Stomach (tissue), 9 donors: Measurements from ENCODE around the gene PHF2. TPM values are rescaled to one million over a fixed set of nuclear protein-coding genes. Genes with fewer than 3 reads are reported as not detected.

Experiments used
- DNase-seq, 2 donors: peaks; one replicate each; pipeline versions ENCODE4 v3.0.0 to v3.0.0-alpha.2; 2013 to 2019
- H3K27ac ChIP-seq, 5 donors: fragments of 200-600 bp in 4 of 5; sonication (generic) in 4 of 5; one replicate each; pipeline ENCODE4 v1.5.1; 2013 to 2019; ENCODE audit warnings: mild to moderate bottlenecking in 1 of 5, moderate library complexity in 1 of 5
- H3K27me3 ChIP-seq, 3 donors: fragments of 200-600 bp; sonication (generic); one replicate each; pipeline ENCODE4 v1.5.1; 2017 to 2019; ENCODE audit warnings: mixed run types in 1 of 3
- H3K36me3 ChIP-seq, 4 donors: fragments of 200-600 bp; sonication (generic); 1 replicate in 3 of 4; 2 replicates in 1 of 4; pipeline ENCODE4 v1.5.1; 2016 to 2019
- H3K4me1 ChIP-seq, 4 donors: fragments of 200-600 bp; sonication (generic); one replicate each; pipeline ENCODE4 v1.5.1; 2016 to 2019
- H3K4me3 ChIP-seq, 4 donors: fragments of 200-600 bp; sonication (generic) in 3 of 4; one replicate each; pipeline ENCODE4 v1.5.1; 2016 to 2019; ENCODE audit warnings: mild to moderate bottlenecking in 1 of 4
- H3K9me3 ChIP-seq, 4 donors: fragments of 200-600 bp; sonication (generic); one replicate each; pipeline ENCODE4 v1.5.1; 2016 to 2019
- EP300 ChIP-seq: sonication (generic); formaldehyde crosslinking; IDR thresholded peaks from one replicate; pipeline ENCODE4 v1.6.1; 2017; ENCODE audit warnings: antibody characterized with exemption
- POLR2A ChIP-seq, 4 donors: fragments of 450-650 bp; IDR thresholded peaks; one replicate each; pipeline ENCODE4 v1.6.1; 2016; ENCODE audit warnings: antibody characterized with exemption in 4 of 4, control low read depth in 2 of 4, mild to moderate bottlenecking in 1 of 4, moderate library complexity in 1 of 4
- POLR2AphosphoS5 ChIP-seq, 3 donors: sonication (generic); formaldehyde crosslinking; IDR thresholded peaks; one replicate each; pipeline ENCODE4 v1.6.1; 2016; ENCODE audit warnings: antibody characterized with exemption in 3 of 3
- WGBS, 5 donors: extraction: QIAGEN DNeasy Blood & Tissue Kit in 3 of 5; methylation state at CpG; one replicate each; pipeline versions ENCODE4 v1.1.5 to v1.1.7; 2013 to 2018; 5-methylcytosine and 5-hydroxymethylcytosine counted together
- intact Hi-C: fragments of 100-400 bp; cut with DNase I; formaldehyde crosslinking; loops from one replicate; pipeline ENCODE4 v1.15.1; 2023; ENCODE audit warnings: low total_unique reads
- polyA plus RNA-seq, 3 donors: library from polyadenylated mRNA; stranded (reverse); fragments of 200-250 nt; gene quantifications; one replicate each; pipeline ENCODE4 v1.2.3, GENCODE V29; 2013
- total RNA-seq, 5 donors: library from RNA; depleted of rRNA; stranded (reverse); fragments of >200 nt; gene quantifications; one replicate each; pipeline versions ENCODE4 v1.1.0 to v1.2.3, GENCODE V29; 2014 to 2016
- TF ChIP-seq, protein P1 (sequence below), 7 experiments: fragments of 450-650 bp in 4 of 7; fragments of 200-600 bp in 3 of 7; sonication (generic) in 3 of 7; IDR thresholded peaks; one replicate each; pipeline ENCODE4 v1.5.1; 2016 to 2019; ENCODE audit warnings: antibody characterized with exemption in 7 of 7, control low read depth in 2 of 7, mild to moderate bottlenecking in 1 of 7
- donor health status: healthy with polysubstance abuse.
- donor health status: Bipolar disorder and iron deficiency.
- donor health status: healthy.

The PHF2 gene
- total and polyA plus RNA-seq, 8 donors = 14.2 to 58.0 (median 19.5) TPM

DNA sequence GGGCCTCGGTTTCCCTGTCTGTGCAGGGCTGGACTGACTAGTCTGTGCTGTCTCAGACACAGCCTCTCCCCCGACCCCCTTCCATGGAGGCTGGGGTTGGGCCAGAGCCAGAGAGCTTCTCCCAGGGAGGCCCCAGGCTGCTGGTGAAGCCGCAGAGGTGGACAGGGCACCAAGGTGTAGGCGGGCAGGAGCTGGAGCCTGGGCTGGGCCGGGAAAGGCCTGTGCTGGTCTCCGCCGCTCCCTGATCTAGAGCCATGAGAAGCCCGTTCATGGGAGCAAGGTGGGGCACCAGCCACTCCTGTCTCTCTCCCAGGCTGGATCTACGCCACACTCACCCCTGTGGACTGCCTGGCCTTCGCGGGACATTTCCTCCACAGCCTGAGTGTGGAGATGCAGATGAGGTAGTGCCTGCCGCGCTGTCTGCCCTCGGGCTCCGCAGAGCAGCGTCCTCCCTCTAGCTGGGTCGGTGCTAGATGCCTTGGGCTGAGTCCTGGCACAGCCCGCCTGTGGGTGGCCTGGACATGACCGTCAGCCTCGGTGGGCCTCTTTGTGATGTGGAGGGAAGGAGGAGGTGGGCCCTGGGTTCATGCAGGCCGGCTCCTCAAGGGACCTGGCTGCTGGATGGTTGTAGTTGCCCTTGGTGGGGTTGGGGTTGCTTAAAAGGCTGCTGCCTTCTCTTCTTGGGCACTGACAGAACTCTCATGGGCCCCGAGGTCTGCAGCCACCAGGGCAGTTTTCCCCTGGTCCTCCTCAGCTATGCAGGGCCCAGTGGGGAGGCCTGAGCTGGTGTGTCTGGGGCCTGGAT lies 79.4 kb downstream of the PHF2 start:
- TF ChIP-seq POLR2A (IDR thresholded peaks at IDR 0.05) (no peak), POLR2AphosphoS5 (IDR thresholded peaks at IDR 0.05) (no peak), EP300 (no peak)
- TF ChIP-seq, protein P1, sequence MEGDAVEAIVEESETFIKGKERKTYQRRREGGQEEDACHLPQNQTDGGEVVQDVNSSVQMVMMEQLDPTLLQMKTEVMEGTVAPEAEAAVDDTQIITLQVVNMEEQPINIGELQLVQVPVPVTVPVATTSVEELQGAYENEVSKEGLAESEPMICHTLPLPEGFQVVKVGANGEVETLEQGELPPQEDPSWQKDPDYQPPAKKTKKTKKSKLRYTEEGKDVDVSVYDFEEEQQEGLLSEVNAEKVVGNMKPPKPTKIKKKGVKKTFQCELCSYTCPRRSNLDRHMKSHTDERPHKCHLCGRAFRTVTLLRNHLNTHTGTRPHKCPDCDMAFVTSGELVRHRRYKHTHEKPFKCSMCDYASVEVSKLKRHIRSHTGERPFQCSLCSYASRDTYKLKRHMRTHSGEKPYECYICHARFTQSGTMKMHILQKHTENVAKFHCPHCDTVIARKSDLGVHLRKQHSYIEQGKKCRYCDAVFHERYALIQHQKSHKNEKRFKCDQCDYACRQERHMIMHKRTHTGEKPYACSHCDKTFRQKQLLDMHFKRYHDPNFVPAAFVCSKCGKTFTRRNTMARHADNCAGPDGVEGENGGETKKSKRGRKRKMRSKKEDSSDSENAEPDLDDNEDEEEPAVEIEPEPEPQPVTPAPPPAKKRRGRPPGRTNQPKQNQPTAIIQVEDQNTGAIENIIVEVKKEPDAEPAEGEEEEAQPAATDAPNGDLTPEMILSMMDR (IDR thresholded peaks at IDR 0.05) = no peak
- DNase-seq = no peak
- H3K36me3 ChIP-seq = peaks cover 71 to 100% (median 99%) of the 10 kb centered on the region in 4 donors
- H3K27me3 ChIP-seq = no peaks in the 10 kb centered on the region
- 92 to 98% (median 95%) methylated on average over 13 to 22 of the region's 22 CpGs for WGBS, 5 donors
- no peaks in the 10 kb centered on the region for H3K4me1 ChIP-seq
- no peak overlapping the region for H3K4me3 ChIP-seq
- H3K27ac ChIP-seq = no peak overlapping the region
- intact Hi-C loops = no loop called here
- no peaks in the 10 kb centered on the region for H3K9me3 ChIP-seq

DNA sequence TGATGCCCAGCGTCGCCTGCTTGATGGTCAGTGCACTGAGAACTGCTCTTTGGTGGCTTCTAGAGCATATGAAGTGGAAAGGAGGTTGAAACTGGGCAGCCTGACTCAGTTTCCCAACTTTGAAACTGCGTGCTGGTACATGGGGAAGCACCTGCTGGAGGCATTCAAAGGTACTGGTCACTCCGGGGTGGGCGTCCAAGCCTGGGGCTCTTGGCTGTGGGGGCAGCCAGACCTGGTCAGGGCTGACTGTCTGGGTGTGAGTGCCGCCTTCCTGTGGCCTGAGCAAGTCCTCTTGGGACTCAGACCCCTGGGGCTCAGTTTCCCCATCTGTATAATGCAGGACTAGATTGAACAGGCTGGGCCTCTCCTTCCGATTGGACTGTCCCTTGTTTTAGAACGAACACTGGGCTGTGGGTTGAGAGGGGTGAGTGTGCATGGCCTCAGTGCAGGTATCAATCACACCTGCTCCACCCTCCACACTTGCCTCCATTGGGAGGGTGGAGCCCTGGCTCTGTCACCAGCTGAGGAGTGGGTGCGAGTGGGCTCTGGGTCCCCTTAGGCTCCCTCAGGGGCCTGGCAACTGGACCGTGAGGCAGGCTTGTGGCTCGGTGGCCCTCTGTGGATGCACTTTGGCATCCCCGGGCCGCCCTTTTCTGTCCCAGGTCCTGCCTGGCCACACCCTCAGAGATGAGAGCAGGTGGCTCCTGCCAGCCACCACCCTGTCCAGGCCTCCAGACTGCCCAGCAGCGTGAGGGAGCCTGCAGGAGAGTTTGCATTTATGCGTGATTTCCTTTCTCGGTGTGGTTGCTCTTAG lies 80.2 kb downstream of the PHF2 start:
- TF ChIP-seq POLR2A (IDR thresholded peaks at IDR 0.05) (no peak), POLR2AphosphoS5 (IDR thresholded peaks at IDR 0.05) (no peak), EP300 (no peak)
- Histone ChIP-seq H3K4me1 (no peaks in the 10 kb centered on the region), H3K4me3 (no peak overlapping the region), H3K9me3 (no peaks in the 10 kb centered on the region), H3K27me3 (no peaks in the 10 kb centered on the region), H3K27ac (no peak overlapping the region), H3K36me3 (peaks cover 63 to 100% (median 94%) of the 10 kb centered on the region in 4 donors)
- no peak for DNase-seq
- 93 to 96% (median 96%) methylated on average over 14 to 16 of the region's 16 CpGs for WGBS, 5 donors
- intact Hi-C loops = no loop called here

DNA sequence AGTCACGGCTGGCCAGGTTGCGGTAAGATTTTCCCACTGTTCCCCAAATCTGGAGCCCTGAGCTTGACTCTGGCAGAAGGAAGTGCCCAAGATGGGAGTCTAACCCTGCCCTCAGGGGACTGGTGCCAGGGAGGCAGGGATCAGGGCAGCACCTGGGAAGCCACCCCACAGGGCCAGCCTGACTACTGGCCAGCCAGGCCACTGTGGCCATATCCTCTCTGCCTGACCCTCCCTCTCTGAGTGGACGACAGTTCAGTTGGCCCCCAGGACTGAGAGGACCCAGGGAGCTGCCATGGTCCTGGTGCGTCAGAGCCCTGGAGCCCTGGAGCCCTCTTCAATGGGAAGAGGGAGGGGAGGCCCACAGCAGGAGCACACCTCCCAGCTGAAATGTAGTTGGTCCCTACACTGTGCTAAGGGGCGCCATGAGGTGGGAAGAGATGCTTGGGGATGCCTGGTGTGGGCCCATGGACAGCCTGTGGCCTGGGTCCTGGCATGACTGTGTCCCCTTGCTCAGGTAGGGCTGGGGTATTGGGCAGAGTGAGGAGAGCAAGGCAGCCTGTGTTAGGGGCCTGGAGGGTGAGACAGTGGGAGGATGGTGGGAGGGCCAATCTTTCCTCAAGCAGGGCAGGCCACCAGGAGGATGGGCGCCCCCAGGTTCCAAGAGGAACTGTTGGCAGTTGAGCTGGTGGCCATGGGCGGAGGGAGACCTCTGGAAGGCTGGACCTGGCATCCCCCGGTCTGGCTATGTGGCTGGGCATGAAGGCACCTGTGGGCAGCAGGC lies 81.1 kb downstream of the PHF2 start:
- Histone ChIP-seq H3K27me3 (no peaks in the 10 kb centered on the region), H3K9me3 (no peaks in the 10 kb centered on the region), H3K4me3 (no peak overlapping the region), H3K27ac (no peak overlapping the region), H3K4me1 (no peaks in the 10 kb centered on the region), H3K36me3 (peaks cover 63 to 99% (median 90%) of the 10 kb centered on the region in 4 donors)
- 94 to 99% (median 97%) methylated on average over 5 to 8 of the region's 8 CpGs for WGBS, 5 donors
- DNase-seq = no peak
- intact Hi-C loops = no loop called here
- TF ChIP-seq, protein P1 (IDR thresholded peaks at IDR 0.05) = no peak
- TF ChIP-seq POLR2A (IDR thresholded peaks at IDR 0.05) (no peak), EP300 (no peak), POLR2AphosphoS5 (IDR thresholded peaks at IDR 0.05) (no peak)

DNA sequence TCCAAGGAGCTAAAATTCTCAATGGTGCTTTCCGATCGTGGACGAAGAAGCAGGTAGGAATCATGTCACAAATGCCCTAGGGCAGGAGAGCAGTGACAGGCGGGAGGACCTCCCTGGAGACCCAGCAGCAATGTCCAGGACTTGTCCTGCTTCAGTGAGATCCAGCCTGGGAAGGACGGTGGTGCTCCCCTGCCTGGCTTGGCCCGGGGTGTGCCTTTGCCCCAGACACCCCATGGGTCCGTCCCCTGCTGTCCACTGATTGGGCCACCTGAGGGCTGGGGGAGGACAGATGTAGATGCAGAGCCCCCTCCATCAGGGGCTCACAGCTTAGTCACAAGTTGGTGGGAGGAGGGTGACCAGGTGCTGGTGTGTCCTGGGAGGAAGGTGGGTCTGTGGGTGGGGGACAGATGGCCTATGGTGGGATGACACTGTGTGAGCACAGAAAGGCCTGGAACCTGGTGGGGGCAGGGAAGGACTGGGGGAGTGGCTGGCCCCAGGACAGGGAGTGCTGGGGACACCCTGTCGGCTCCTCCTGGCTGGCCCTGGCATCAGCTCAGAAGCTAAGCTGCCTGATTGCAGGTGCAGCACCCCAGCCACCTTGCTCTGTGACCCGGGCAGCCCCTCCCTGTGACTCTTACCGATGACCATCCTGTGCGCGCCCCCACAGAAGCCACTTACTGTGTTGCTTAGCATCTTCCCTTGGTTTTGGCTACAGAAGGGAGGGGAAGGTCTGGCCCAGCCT lies 82.0 kb downstream of the PHF2 start:
- Histone ChIP-seq H3K9me3 (no peaks in the 10 kb centered on the region), H3K27ac (no peak overlapping the region), H3K27me3 (no peaks in the 10 kb centered on the region), H3K4me1 (no peaks in the 10 kb centered on the region), H3K36me3 (peaks cover 67 to 99% (median 90%) of the 10 kb centered on the region in 4 donors), H3K4me3 (no peak overlapping the region)
- intact Hi-C loops = no loop called here
- no peak for TF ChIP-seq POLR2AphosphoS5 (IDR thresholded peaks at IDR 0.05)
- TF ChIP-seq, protein P1 (IDR thresholded peaks at IDR 0.05) = no peak
- no peak for TF ChIP-seq POLR2A (IDR thresholded peaks at IDR 0.05)
- TF ChIP-seq EP300 = no peak
- no peak for DNase-seq
- 87 to 98% (median 95%) methylated on average over 7 to 12 of the region's 12 CpGs for WGBS, 5 donors
